Fibroblast of pulmonary artery (primary cell): ENCODE results near the gene ST7L.

Experiments
- DNase-seq: peaks from one replicate; pipeline ENCODE4 v3.0.0-alpha.2; 2010; ENCODE audit warnings: low read depth
- H3K4me3 ChIP-seq: replicated peaks from 2 replicates; pipeline ENCODE4 v1.5.1; 2011; ENCODE audit warnings: low read depth, mild to moderate bottlenecking, control low read depth, low read length, moderate library complexity
- CTCF ChIP-seq: IDR thresholded peaks from 2 replicates; pipeline ENCODE4 v1.5.1; 2011; ENCODE audit warnings: mild to moderate bottlenecking, control low read depth, low read length, inconsistent platforms; ENCODE audit errors: missing control alignments

The ST7L gene

DNA sequence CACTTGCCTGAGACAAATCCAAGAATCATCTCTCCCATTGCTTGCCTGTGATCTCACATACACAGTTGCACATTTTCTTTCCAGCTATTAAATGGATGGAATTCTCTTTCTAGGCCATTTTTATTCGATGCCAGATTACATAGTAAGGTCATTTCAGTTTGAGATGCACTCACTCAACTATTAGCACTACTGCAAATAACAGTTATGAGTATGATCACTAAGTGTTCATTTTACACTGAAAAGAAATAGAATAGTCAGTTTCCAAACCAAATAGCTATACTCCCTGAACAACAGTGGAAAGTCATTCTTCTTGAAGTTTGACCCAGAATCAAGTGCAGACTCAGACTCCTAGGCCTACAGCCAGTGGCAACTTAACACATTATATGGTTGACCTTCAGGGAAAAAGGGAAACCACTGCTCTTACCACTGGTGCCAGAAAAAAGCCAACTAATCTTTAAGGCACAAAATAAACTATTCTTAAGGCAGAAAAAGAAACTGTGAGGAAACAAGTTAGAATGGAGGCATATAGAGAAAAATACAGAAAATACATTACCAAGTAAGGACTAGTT lies 78.6 kb downstream of the ST7L start:
- TF ChIP-seq CTCF = no peak
- H3K4me3 ChIP-seq = no peak overlapping the region
- peak; percentile 27 for DNase-seq

- H3K4me3 ChIP-seq = no peak overlapping the region
- no peak for TF ChIP-seq CTCF
- no peak for DNase-seq
These were observed 80.1 kb downstream of the ST7L start for GRCh38 chr1:112538883-112539282.

DNA sequence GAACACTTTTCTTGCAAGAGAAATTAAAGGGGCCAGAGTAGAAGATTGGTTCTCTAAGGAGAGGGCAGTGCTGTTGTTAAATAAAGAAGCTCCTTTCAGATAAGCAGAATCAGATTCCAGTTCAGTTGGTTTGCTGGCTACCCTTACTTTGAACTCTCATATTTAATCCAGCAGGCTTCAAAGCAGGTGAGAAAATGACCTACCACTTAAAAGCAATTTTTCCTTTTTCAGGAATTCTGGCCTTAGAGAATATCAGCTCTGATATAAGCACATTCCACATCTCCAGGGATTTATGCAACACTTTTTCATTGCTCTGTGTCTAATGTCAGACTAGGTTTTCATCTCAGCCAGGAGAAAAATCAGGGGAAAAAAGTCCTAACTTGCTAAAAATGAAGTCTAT lies 81.5 kb downstream of the ST7L start:
- no peak for TF ChIP-seq CTCF
- no peak overlapping the region for H3K4me3 ChIP-seq
- DNase-seq = no peak

GRCh38 chr1:112536561-112536960 lies 82.4 kb downstream of the ST7L start:
- H3K4me3 ChIP-seq = no peak overlapping the region
- TF ChIP-seq CTCF = no peak
- peak; percentile 65 for DNase-seq

DNA sequence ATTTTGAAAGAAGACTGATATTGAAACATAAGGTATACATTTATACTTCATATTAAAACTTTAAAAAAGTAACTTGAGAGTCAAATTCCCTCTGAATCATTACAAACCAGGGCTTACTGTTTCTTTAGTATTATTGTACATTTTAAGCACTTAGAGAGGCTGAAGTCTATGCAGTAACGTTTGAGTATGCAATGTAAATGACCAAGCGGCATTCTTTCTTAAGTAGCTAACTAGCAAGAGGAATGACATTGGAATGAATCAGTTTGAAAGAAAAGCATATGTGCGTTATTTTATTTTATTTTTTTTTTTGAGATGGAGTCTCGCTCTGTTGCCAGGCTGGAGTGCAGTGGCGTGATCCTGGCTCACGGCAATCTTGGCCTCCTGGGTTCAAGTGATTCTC lies 85.9 kb downstream of the ST7L start:
- H3K4me3 ChIP-seq = no peak overlapping the region
- TF ChIP-seq CTCF = no peak
- DNase-seq = peak; percentile 39

- H3K4me3 ChIP-seq = no peak overlapping the region
- TF ChIP-seq CTCF = no peak
- no peak for DNase-seq
These were observed 86.9 kb downstream of the ST7L start for GRCh38 chr1:112532064-112532463.

DNA sequence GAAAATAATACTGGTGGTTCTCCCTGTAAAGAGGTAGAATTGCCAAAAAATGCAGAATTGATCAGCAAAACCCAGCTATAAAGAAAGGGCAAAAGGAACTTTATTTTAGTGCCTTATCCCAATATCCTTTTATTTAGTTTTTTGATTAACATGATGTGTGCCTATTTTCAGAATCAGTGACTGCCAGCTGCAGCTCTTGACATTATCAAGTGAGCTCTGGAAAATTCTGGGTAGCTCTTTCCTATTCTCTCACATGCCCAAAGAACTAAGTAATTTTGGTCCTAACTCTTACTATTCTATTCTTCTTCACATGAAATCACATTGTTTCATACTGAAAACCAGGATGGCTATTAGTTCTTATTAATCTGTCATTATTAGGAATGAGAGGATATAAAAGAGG lies 88.1 kb downstream of the ST7L start:
- TF ChIP-seq CTCF = no peak
- DNase-seq = no peak
- H3K4me3 ChIP-seq = no peak overlapping the region
